OCI-LY7 (cell line): ENCODE data around the gene TGFBR1.

Experiments
- EZH2phosphoT487 ChIP-seq: fragments of 200-600 bp; sonication (generic); IDR thresholded peaks from 2 replicates; pipeline ENCODE4 v1.6.1; 2018; ENCODE audit warnings: low read depth, borderline replicate concordance, mild to moderate bottlenecking, mixed run types, antibody characterized with exemption, low read length, moderate library complexity, mixed read lengths
- TF ChIP-seq, protein P1 (sequence below): fragments of 200-600 bp; sonication (generic); conservative IDR thresholded peaks from 2 replicates; pipeline ENCODE4 v1.5.1; 2014; ENCODE audit warnings: mild to moderate bottlenecking, antibody characterized with exemption, low read length, moderate library complexity, mixed read lengths

DNA sequence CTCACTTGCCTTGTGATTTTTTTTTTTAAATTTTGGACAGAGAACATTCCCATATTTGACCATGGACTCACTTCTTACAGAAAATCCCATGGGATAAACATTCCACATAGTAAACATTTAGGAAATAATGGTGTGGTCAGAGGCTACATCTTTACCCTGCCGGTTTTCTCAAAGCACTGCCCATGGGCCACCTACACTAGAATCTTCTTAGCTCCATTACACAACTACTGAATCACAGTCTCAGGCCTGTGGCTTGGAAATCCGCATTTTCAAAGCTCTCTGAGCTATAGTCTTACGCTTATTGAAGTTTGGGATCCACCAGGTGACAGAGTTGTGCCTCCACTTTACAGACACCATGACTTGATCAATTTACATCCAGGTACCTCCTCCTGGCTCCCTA is 77.4 kb downstream of the TGFBR1 start:
- TF ChIP-seq, protein P1, sequence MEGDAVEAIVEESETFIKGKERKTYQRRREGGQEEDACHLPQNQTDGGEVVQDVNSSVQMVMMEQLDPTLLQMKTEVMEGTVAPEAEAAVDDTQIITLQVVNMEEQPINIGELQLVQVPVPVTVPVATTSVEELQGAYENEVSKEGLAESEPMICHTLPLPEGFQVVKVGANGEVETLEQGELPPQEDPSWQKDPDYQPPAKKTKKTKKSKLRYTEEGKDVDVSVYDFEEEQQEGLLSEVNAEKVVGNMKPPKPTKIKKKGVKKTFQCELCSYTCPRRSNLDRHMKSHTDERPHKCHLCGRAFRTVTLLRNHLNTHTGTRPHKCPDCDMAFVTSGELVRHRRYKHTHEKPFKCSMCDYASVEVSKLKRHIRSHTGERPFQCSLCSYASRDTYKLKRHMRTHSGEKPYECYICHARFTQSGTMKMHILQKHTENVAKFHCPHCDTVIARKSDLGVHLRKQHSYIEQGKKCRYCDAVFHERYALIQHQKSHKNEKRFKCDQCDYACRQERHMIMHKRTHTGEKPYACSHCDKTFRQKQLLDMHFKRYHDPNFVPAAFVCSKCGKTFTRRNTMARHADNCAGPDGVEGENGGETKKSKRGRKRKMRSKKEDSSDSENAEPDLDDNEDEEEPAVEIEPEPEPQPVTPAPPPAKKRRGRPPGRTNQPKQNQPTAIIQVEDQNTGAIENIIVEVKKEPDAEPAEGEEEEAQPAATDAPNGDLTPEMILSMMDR, result no peak
- TF ChIP-seq EZH2phosphoT487, result no peak
